HG03439 (cell line): ENCODE data around the gene ABI3BP.

Experiments
- ATAC-seq: cut with Tn5 transposase; IDR thresholded peaks from one replicate; pipeline ENCODE4 v1.9.1; 2021; ENCODE audit warnings: mild to moderate bottlenecking, moderate library complexity; ENCODE audit not compliant: unreplicated experiment

ABI3BP gene

DNA sequence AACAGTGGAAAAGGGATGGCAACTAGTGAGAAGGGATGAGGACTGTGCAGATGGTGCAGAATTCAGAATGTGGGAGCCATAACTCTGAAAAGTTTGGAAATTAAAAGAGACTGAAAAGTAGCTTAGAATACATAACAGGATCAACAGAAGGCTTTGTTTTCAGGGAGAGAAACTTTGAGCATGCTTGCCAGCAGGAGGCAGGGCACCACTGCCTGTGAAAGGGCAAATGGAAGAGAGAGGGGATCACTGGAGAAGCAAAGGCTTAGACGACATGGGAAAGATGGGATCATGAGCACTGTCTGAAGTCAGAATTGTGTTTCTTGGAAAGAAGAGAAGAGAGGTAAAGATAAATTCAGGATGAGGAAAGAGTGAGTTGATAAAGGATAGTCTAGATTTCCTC is 99.6 kb downstream of the ABI3BP start:
- ATAC-seq, result no peak

DNA sequence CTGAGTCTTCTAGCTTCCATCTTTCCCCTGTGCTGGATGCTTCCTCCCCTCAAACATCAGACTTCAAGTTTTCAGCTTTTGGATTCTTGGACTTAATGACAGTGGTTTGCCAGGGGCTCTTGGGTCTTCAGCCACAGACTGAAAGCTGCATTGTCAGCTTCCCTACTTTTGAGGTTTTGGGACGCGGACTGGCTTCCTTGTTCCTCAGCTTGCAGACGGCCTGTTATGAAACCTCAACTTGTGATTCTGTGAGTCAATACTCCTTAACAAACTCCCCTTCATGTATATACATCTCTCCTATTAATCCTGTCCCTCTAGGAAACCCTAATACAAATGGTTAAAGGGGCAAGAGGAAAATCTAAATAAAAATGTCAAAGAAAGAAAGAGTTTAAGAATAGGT is 100.1 kb downstream of the ABI3BP start:
- ATAC-seq, result no peak

- no peak for ATAC-seq
Measured at GRCh38 chr3:100891827-100892226, 101.4 kb downstream of the ABI3BP start.

DNA sequence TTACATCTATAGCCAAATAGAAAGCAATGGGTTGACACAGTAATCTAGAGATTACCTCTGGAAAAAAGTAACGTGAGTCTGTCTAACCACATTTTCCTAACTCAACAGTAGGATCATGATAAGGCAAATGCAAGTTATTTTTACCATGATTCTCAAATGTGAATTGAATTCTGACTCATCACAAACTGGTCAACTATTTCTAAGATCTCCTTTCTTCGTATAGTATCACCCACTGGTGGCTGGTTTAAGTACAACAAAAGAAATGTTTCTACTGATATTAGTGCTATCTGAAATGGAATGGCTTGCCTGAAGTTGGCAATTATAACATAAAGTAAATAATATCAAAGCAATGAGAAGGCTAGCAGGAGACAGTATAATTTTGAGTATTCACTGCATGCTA is 102.2 kb downstream of the ABI3BP start:
- no peak for ATAC-seq

DNA sequence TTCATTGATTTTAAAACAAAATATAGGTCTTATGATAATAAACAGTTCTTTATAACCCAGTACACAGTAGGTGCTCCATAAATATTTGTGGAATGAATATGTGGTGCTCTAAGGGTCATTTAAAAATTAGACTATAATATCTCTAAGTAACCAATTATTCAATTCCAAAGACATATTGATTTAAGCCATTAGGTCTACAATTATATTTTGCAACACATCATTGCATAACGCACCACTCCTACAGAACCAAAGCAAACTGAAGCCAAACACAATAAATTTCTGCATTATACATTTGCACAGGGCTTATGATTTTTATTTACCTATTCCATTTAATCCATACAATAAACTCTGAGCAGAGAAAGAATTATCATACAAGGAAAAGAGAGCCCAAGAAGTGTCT is 104.3 kb downstream of the ABI3BP start:
- ATAC-seq, result no peak

DNA sequence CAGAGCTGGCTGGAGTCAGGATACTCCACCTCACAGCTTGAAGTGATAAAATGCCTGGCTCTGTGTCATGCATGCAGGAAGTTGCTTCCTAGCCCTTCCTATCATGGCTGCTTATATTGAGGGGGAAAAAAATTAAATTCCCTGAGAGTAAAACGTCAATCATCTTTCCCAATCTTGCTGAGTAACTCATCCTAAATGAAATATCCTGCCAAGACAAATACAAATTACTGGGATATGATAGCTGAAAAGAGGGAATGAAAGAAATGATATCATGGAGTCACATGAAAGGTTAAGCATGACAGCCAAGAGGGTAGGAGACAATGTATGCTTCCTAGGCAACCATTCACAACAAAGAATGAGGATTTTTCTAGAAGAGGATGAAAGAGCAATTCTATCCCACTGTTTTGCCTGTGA is 110.6 kb downstream of the ABI3BP start:
- ATAC-seq, result no peak

DNA sequence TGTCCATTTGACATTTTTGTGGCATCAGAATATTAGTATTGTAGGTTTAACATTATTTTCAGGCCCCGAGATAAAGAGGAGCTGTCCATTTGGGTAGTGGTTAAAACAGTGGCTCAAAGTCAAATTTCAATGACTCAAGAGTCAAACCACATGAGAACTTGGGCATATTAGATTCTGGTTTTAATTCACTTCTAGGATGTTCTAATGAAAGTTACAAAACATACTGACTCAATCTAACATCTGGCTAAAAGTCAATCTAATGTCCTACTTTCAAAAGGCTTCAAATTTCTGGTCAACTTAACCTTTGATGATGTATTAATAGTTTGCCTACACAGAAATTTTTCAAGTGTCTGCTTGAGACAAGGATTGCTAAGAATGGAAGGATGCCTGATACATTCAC is 112.4 kb downstream of the ABI3BP start:
- no peak for ATAC-seq

GRCh38 chr3:100880072-100880471 is 113.1 kb downstream of the ABI3BP start:
- no peak for ATAC-seq

DNA sequence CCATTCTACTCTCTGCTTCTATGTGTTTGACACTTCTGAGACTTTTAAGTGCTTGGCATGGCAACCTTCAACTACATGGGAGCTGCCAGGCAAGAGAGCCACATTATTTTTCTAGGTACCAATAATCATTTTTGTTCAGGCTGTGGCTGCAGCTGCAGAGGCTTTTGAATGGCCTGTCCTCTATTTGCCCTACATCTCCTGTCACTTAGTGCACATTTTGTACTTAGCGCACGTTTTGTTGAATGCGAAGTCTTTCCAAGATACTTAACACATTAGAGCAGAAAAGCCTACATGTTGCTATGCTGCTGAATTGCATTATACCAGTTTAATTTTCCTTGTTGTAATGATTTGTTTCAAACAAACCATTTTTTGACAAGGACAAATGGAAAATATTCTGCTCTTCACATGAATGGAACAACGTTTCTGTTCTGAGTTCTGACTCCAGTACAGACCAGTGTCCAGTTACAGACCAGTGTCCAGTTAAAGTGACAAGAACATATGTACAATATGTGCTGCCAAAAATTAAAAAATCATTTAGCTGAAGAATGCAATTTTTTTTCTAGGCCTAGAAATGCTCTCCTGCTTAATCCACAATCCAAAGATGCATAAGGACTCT is 113.9 kb downstream of the ABI3BP start:
- ATAC-seq, result no peak

- ATAC-seq, result no peak
Measured at GRCh38 chr3:100877286-100877685, 115.9 kb downstream of the ABI3BP start.

DNA sequence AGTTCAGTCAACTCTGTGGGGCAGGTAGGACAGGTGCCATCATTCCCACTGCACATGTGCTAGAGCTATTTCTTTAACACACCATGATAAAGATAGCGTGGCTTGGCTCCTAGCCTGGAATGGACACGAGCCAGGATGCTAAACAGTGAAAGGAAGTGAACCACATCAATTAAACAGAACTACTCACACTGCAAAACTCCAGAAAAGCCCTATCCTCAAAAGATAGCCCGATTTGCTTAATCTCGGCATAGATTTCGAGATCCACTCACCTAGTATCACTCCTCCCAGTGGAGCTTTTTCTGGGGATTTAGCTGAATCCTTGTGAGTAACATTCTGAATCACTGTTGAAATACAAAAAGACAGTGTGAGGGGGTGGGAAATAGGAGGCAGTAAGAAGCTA is 118.0 kb downstream of the ABI3BP start:
- no peak for ATAC-seq

GRCh38 chr3:100873611-100874010 is 119.6 kb downstream of the ABI3BP start:
- ATAC-seq, result no peak

GRCh38 chr3:100871306-100871705 is 121.9 kb downstream of the ABI3BP start:
- no peak for ATAC-seq

DNA sequence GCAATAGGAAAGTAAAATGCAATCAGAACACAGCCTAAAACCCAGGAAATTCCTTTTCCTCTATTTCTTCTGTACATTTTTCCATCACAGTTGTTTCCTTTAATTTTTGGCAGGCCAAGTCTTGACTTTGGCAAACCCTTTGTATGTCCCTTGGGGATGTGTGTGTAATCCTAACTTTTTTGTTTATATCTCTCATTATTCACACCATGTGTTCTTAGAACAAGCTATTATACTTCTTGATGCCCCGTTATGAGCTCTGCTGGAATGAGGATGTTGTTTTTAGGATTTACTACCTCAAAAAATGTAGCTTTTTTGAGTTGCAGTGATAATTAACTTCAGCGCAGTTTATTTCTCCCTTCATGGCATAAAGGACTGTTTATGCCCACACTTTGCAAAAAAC is 123.4 kb downstream of the ABI3BP start:
- no peak for ATAC-seq

DNA sequence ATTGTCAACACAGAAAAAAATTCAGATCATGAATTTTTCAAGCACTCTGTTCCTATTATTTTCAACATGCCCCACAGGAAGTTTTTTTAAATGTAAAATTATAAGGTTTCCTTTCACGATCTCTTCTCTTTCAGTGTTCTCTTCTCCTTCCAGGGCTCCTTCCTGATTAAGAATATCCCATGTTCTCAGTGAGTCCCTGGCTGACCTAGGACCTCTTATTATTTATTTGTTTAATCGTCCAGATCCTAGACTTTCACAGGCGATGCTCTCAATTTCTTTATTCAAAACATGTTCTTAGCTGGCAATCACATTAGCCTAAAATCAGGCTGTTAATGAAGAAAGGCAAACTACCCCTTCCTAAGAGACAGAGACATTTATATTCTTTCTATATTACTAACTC is 124.3 kb downstream of the ABI3BP start:
- no peak for ATAC-seq

GRCh38 chr3:100868096-100868495 is 125.1 kb downstream of the ABI3BP start:
- no peak for ATAC-seq

DNA sequence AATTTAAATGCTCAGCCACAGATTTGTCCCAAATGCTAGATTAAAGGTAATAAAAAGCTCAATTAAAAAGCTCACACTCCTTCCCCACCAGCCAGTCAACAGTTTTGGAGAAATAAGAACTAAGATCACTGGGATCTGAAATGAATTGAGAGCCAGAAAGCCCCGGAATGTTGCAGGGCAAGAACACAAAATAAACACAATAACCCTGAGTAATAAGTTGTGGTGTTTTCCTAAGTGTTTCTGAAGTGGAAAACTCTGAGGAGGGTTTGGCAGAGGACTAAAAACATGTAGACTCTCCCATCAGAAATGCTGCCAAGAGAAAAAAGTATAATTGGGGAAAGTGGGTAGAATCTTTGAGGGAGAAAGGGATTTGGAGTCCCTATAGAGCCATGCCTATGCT is 127.8 kb downstream of the ABI3BP start:
- no peak for ATAC-seq

GRCh38 chr3:100864471-100865250 is 128.6 kb downstream of the ABI3BP start:
- no peak for ATAC-seq

- no peak for ATAC-seq
Measured at GRCh38 chr3:100857863-100858262, 135.4 kb downstream of the ABI3BP start.

DNA sequence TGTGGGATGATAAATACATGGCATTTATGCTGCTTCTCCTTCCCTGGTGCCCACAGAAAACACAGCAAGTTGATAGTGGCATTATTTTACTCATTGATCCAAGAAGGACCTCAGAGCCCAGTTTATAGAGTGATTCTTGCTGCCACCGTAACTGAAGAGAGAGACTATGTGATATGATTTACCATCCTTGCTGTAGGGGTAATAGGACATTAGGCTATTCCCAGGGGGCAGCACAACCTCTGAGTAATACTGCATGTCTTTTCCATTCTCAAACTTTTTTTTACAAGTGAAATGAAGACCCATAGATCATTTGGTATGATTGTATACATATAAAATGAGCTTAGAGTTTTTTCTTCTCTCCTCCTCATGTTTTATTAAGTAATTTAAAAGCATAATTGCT is 136.4 kb downstream of the ABI3BP start:
- no peak for ATAC-seq

DNA sequence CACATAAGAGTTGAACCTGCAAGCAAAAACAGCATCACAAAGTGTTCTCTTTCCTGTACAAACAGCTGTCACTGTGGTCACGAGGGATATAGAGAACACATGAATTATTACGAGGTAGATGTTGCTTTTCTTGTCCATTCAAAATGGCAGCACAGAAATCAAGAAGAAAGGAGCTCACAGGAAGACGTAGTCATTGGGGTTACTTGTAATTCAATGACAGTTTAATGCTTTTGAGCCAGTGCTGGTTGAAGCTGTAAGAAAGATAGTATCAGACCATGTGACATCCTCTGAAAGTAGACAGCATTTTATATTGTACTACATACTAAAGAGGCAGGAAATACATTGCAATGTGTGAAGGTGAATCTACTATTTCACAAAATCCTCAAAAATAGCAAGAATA is 140.4 kb downstream of the ABI3BP start:
- no peak for ATAC-seq

DNA sequence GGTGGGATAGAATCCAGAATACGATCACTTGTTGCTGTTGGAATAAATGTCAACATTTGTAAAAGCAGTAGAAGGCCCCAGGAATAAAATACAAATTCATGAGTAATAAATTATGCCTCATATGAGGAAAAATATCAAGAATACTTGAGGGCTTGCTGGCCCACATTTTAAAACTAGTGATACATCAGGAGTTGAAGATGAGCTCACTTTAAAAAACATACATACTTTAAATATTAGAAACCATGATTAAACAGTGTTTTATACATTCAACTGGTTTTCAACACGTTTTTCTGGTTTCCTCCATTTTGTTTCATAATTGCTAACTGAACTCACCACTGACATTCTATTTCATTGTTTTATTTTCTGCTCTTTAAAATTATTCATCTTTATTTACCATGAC is 142.5 kb downstream of the ABI3BP start:
- ATAC-seq, result no peak

GRCh38 chr3:100850156-100850555 is 143.1 kb downstream of the ABI3BP start:
- no peak for ATAC-seq
